Stimulated activated CD4-positive, alpha-beta T cell treated with anti-CD3 and anti-CD28 coated beads, Interleukin-1b, Interleukin-23, amount 100 ng/mL, for 4 hours (primary cell): ENCODE measurements around the gene SOX30.

Experiments
- DNase-seq, 2 donors: peaks; one replicate each; pipeline ENCODE4 v3.0.0-alpha.2; 2020; ENCODE audit warnings: low read depth in 2 of 2

SOX30 gene

DNA sequence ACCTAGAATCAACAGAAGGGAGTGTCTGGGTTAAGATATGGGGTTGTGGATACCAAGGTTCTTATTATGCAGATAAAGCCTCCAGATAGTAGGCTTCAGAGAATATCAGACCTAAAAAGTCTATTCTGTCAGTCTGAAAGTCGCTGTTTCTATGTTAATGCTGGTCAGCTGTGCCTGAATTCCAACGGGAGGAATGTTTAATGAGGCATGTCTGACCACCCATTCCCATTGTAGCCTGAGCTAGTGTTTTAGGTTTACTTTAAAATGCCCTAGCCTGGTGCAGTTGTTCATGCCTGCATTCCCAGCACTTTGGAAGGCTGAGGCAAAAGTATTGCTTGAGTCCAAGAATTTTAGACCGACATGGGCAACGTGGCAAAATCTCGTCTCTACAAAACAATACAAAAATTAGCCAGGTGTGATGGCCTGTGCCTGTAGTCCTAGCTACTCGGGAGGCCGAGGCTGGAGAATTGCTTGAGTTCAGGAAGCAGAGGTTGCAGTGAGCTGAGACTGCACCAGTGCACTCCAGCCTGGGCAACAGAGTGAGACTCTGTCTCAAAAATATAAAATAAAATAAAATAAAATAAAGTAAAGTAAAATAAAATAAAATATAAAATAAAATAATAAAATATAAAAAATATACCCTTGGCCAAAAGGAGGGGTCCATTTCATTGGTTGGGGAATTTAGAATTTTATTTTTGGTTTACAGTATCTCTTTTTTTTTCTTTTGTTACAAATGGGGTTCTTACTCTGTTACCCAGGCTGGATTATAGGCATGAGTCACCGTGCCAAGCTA, 7.8 kb upstream of the SOX30 start:
- no peak for DNase-seq

DNA sequence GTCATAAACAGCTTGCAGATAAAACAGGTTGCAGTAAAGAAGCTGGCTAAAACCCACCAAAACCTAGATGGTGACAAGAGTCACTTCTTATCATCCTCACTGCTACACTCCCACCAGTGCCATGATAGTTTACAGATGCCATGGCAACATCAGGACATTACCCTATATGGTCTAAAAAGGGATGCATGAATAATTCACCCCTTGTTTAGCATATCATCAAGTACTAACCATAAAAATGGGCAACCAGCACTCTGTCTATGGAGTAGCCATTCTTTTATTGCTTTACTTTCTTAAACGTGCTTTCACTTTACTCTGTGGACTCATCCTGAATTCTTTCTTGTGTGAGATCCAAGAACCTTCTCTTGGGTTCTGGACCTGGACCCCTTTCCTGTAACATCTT, 6.7 kb upstream of the SOX30 start:
- no peak for DNase-seq

DNA sequence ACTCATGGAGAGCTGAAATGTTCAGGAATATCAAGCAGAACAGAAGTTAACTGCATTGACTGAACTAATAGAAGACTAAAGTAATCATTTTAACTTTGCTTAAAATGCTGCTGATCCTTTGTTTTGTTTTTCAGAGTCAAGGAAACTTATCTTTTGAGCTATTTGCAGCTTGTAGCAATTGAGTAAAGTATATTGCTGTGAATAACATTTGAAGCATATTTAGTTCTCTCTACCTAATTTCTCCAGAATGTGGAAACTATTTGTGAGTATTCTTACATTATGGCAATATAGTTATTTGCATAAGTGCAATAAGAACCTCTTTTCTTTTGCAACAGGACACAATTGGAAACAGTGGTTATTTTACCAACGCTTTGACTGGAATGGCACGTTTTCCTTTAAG, 5.3 kb upstream of the SOX30 start:
- DNase-seq, result no peak

GRCh38 chr5:157651623-157652376, 438 bp downstream of the SOX30 start:
- peak; percentile 68 to 71 for DNase-seq

- DNase-seq, result no peak
Observed at GRCh38 chr5:157650991-157651611, 1.1 kb downstream of the SOX30 start.

DNA sequence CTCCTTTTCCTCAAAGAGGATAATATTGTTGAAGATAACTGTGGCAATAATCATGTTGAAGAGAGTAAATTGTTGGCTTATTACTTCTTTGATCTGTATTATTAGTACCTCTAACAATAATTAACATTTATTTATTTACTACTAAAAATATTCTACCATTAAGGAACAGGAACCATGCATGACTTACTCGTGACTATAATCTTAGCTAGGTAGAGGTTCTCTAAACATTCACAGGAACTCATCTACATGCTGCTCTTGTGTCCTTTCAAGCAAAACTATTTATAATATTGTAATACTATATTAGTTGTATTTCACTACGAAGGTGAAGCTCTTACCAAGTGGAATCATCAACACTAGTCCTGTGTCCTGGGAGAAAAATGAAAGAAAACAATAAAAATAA, 3.1 kb downstream of the SOX30 start:
- no peak for DNase-seq

- no peak for DNase-seq
Observed at GRCh38 chr5:157648275-157648990, 3.8 kb downstream of the SOX30 start.

DNA sequence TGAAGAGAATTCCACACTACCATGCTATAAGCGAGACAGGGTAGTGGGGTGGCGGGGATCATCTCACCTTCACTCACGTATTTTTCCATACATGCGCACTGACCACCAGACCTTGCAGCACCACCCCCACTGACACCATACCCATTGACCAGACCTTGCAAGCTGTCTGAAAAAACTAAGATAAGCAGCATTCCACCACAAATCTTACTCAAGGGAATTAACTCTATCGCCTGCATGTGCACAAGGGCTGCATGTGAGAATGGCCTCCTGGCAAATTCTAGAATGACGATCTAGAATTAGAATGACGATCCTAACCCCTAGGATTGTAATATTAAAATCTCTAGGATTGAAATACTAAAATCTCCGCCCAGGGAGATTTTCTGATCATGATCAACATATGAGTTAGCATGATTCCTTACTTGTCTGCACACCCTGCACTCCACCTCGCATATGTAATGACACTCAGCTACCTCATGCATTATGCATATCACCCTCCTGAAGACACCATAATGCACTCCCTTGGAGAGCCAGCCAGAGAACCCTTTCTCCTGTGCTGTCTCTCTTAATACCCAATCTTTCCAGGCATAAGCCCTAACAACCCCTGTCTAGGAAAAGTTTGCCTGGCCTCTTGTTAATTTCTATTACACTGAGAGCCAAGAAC, 11.7 kb downstream of the SOX30 start:
- no peak for DNase-seq

GRCh38 chr5:157630341-157630740, 21.9 kb downstream of the SOX30 start:
- no peak for DNase-seq

DNA sequence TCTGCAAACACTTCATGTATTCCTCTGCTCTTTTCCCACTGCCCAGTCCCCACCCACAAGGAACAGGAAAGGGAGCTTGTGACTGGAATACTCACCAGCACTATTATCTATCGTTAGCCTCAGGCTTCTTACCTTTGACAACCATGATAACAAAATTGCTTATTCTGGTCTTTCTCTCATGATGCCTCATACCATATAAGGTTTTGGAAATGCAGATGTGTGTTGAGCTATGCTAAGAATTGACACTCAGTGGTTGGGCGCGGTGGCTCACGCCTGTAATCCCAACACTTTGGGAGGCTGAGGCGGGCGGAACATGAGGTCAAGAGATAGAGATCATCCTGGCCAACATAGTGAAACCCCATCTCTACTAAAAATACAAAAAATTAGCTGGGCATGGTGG, 25.4 kb downstream of the SOX30 start:
- no peak for DNase-seq

GRCh38 chr5:157624144-157624543, 28.1 kb downstream of the SOX30 start:
- no peak for DNase-seq

GRCh38 chr5:157620776-157621175, 31.5 kb downstream of the SOX30 start:
- DNase-seq, result no peak

DNA sequence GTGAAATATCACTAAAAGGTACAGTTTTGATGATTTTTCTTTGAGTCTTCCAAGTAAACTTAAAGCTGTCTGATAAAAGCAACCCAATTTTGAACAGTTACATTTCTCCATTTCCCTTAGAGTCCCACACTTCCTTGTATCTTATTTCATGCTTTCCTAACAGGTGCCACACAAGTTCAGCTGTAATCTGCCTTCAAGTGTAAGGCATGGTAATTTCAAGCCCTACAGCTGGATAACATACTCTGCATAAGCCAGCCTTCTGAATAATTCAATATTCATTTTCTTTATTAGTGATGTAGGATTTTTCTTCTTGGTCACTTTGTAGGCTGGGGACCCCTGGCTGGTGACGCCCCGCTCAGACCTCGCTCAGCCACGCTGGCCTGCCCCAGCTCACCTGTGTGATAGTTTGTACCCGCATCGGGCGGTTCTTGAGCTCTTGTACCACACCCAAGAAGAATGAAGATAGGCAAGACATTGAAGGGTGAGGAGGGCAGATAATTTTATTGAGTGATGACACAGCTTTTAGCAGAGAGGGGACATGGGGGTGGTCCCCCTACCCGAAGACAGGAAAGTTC, 34.0 kb downstream of the SOX30 start:
- no peak for DNase-seq

DNA sequence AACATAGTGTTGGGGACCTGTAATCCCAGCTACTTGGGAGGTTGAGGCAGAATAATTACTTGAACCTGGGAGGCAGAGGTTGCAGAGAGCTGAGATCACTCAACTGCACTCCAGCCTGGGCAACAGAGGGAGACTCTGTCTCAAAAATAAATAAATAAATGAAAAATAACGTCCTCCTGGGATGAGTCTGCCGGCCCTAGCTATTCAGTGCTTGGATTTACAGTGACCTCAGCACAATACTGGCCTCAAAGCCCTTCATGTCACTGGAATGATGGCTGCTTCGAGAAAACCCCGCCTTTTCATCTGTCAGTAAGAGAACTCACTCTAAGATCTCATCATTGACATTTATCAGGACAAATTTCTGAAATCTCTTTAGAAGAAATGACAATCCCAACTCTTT, 35.5 kb downstream of the SOX30 start:
- no peak for DNase-seq

DNA sequence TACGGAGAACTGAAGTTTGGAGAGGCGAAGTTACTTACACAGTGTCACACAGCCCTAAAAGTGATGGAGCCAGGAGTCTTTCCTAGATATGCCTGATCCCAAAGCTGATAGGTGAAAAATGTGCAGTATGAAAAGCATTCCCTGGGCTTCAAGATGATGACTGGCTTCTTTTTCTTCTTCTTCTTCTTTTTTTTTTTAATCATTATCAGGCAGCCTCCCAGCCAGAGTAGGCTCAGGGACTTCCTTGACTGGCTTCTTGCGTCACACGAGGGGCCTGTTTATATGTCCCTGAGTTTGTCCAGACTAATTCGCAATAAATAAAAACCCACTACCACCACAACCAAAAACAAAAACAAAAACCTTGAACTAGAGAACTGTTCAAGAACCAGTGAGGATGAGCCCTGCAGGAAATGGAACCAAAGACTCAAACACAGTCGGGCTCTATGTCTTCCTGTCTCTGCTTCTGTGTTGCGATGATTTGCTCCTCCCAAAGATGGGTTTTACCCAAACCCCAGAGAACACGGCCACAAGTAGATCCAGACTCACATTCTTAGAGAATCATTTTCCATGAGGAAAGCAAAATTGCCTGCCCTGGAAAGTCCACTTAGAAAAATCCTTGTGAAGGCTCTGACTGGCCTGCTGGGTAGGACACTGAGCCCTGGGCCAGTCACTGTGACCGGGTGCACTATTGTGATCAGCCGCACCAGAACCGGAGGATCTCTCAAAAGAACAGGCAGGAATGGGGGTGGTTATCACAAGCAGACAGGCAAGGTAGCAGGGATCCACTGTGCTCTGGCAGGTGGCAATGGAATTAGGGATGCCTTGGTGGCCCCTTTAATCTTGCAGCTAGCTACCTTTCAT, 38.6 kb downstream of the SOX30 start:
- no peak for DNase-seq

- no peak for DNase-seq
Observed at GRCh38 chr5:157612581-157612980, 39.7 kb downstream of the SOX30 start.

- no peak for DNase-seq
Observed at GRCh38 chr5:157611571-157612476, 40.4 kb downstream of the SOX30 start.

GRCh38 chr5:157610990-157611389, 41.2 kb downstream of the SOX30 start:
- no peak for DNase-seq

DNA sequence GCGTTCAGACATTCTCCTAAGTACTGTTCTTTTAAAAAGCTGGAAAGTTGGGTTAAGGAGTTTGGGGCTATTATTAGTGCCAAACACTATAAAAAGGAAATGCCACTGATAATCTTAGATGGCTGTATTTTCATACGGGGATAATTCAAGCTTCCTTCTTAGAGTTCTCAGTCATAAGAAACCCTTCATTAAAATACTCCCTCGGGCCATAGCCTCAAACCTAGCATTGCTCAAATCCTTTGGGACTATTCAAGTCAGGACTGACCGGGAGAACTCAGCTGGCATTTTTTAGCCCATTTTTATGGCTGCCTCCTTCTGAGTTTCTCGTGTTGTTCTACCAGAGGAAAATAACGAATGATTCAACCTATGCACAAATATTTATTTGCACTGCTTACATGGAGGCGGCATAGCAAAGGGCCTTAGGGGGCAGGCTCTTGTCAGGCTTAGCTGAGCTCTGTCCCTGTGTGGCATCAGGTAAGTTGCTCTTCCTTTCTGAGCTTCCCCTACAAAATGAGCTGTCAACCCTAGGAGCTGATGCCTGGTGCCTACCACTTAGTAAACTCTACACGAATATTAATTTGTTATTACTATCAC, 43.2 kb downstream of the SOX30 start:
- no peak for DNase-seq
